Esophagus squamous epithelium (tissue), 5 donors: ENCODE data around the gene PPM1L. TPM values are rescaled to one million over a fixed set of nuclear protein-coding genes. Genes with fewer than 3 reads are reported as not detected.

ENCODE experiments used
- DNase-seq: peaks from one replicate; lab custom pipeline; 2025; lab: John Stamatoyannopoulos, UW
- H3K27ac ChIP-seq, 4 donors: fragments of 200-600 bp; sonication (generic); one replicate each; pipeline ENCODE4 v1.5.1; 2016 to 2019; ENCODE audit warnings: mild to moderate bottlenecking in 1 of 4
- H3K27me3 ChIP-seq, 4 donors: fragments of 200-600 bp; sonication (generic); 1 replicate in 3 of 4; 2 replicates in 1 of 4; pipeline versions ENCODE4 v1.5.1 to v1.6.0; 2017 to 2021; ENCODE audit warnings: antibody characterized with exemption in 1 of 4
- H3K36me3 ChIP-seq, 3 donors: fragments of 200-600 bp; sonication (generic); one replicate each; pipeline ENCODE4 v1.5.1; 2016 to 2019
- H3K4me1 ChIP-seq, 3 donors: fragments of 200-600 bp; sonication (generic); one replicate each; pipeline ENCODE4 v1.5.1; 2017 to 2019
- H3K4me3 ChIP-seq, 4 donors: fragments of 200-600 bp; sonication (generic); 1 replicate in 3 of 4; 2 replicates in 1 of 4; pipeline ENCODE4 v1.5.1; 2016 to 2019; ENCODE audit warnings: mild to moderate bottlenecking in 2 of 4, moderate library complexity in 1 of 4
- H3K9me3 ChIP-seq, 3 donors: fragments of 200-600 bp; sonication (generic); one replicate each; pipeline ENCODE4 v1.5.1; 2016 to 2019
- CTCF ChIP-seq, 6 experiments: fragments of 450-650 bp in 4 of 6; fragments of 200-600 bp in 2 of 6; sonication (generic) in 2 of 6; IDR thresholded peaks; one replicate each; pipeline ENCODE4 v1.5.1; 2016 to 2019; ENCODE audit warnings: antibody characterized with exemption in 6 of 6, mild to moderate bottlenecking in 4 of 6, moderate library complexity in 4 of 6
- POLR2A ChIP-seq, 4 donors: fragments of 450-650 bp; IDR thresholded peaks; one replicate each; pipeline ENCODE4 v1.6.1; 2017; ENCODE audit warnings: antibody characterized with exemption in 4 of 4, mild to moderate bottlenecking in 4 of 4, moderate library complexity in 3 of 4
- WGBS, 2 donors: methylation state at CpG; one replicate each; pipeline ENCODE4 v1.1.5; 2018; 5-methylcytosine and 5-hydroxymethylcytosine counted together
- intact Hi-C: fragments of 100-400 bp; cut with DNase I; formaldehyde crosslinking; loops from one replicate; pipeline ENCODE4 v1.15.0; 2022
- total RNA-seq, 4 donors: library from RNA; depleted of rRNA; stranded (reverse); fragments of >200 nt; gene quantifications; one replicate each; pipeline ENCODE4 v1.1.0, GENCODE V29; 2016
- donor health status: DM: yes; HTN: yes; CAD: no.

PPM1L gene
- total RNA-seq, 4 donors from 2014 or later = 9.1 to 18.1 (median 12.1) TPM

GRCh38 chr3:160771811-160772459, 15.9 kb downstream of the PPM1L start:
- H3K4me1 ChIP-seq = peaks cover 0 to 11% (median 2%) of the 10 kb centered on the region in 3 donors
- H3K27me3 ChIP-seq = no peaks in the 10 kb centered on the region
- 21 to 40% methylated on average over 1 of the region's 1 CpG for WGBS, 2 donors
- H3K27ac ChIP-seq = peak overlapping the region in 2 of 4 donors; percentile 52
- no peak for DNase-seq
- no peak overlapping the region for H3K4me3 ChIP-seq
- no peaks in the 10 kb centered on the region for H3K36me3 ChIP-seq
- intact Hi-C loops = no loop called here
- no peak for TF ChIP-seq POLR2A (IDR thresholded peaks at IDR 0.05)
- TF ChIP-seq CTCF (IDR thresholded peaks at IDR 0.05) = no peak
- H3K9me3 ChIP-seq = no peaks in the 10 kb centered on the region

GRCh38 chr3:160773722-160774121, 17.7 kb downstream of the PPM1L start:
- intact Hi-C loops = no loop called here
- no peaks in the 10 kb centered on the region for H3K27me3 ChIP-seq
- no peaks in the 10 kb centered on the region for H3K9me3 ChIP-seq
- no peak for DNase-seq
- no peak for TF ChIP-seq CTCF (IDR thresholded peaks at IDR 0.05)
- TF ChIP-seq POLR2A (IDR thresholded peaks at IDR 0.05) = no peak
- H3K4me1 ChIP-seq = peaks cover 0 to 15% (median 2%) of the 10 kb centered on the region in 3 donors
- no peaks in the 10 kb centered on the region for H3K36me3 ChIP-seq
- H3K4me3 ChIP-seq = no peak overlapping the region
- no peak overlapping the region for H3K27ac ChIP-seq

GRCh38 chr3:160774172-160774571, 18.1 kb downstream of the PPM1L start:
- intact Hi-C loops = no loop called here
- peaks cover 0 to 15% (median 2%) of the 10 kb centered on the region in 3 donors for H3K4me1 ChIP-seq
- TF ChIP-seq CTCF (IDR thresholded peaks at IDR 0.05) (no peak), POLR2A (IDR thresholded peaks at IDR 0.05) (no peak)
- 86 to 89% methylated on average over 3 of the region's 3 CpGs for WGBS, 2 donors
- H3K9me3 ChIP-seq = no peaks in the 10 kb centered on the region
- no peak overlapping the region for H3K4me3 ChIP-seq
- no peaks in the 10 kb centered on the region for H3K36me3 ChIP-seq
- no peak overlapping the region for H3K27ac ChIP-seq
- DNase-seq = no peak
- no peaks in the 10 kb centered on the region for H3K27me3 ChIP-seq

DNA sequence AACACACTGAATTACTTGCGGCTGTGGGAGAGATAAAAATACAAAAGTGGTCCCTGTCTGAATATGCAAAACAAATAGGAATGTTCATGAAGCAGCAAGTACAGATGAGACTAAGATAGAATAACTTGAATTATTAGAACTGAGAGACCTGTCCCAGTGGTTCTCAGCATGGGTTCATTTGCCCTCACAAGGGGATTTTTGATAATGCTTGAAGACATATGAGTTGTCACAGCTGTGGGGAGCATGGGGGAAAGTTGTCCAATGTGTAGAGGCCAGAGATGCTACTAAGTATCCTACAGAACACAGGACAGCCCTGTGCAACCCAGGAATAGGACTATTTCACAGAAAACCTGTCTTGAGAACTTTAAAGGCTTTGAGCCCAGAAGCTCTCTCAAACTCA, 22.4 kb downstream of the PPM1L start:
- 73 to 77% methylated on average over 1 of the region's 1 CpG for WGBS, 2 donors
- no peak for DNase-seq
- intact Hi-C loops = no loop called here
- no peaks in the 10 kb centered on the region for H3K9me3 ChIP-seq
- no peak overlapping the region for H3K4me3 ChIP-seq
- TF ChIP-seq POLR2A (IDR thresholded peaks at IDR 0.05) = no peak
- no peak for TF ChIP-seq CTCF (IDR thresholded peaks at IDR 0.05)
- no peaks in the 10 kb centered on the region for H3K36me3 ChIP-seq
- H3K4me1 ChIP-seq = peaks cover 0 to 24% (median 0%) of the 10 kb centered on the region in 3 donors
- H3K27ac ChIP-seq = no peak overlapping the region
- no peaks in the 10 kb centered on the region for H3K27me3 ChIP-seq

DNA sequence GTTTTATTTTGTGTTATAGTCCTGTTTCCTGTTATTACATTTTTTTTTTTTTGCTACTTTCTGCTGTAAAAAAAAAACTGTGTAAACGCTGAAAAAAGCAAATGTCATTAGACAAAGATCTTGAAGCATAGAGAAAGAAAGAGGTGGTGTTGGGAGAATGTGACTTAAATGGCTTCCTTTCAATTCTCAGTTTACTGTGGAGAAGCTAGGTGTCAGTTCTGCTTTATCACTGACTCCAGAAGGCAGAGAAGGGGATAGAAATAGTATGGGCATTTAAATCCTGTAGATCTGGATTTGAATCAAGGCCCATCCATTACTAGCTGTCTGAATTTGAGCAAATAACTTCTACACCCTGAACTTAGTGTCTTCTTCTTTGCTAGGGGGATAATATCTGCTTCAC, 23.0 kb downstream of the PPM1L start:
- Histone ChIP-seq H3K4me1 (peaks cover 0 to 29% (median 0%) of the 10 kb centered on the region in 3 donors), H3K27me3 (no peaks in the 10 kb centered on the region), H3K4me3 (no peak overlapping the region), H3K27ac (no peak overlapping the region), H3K36me3 (no peaks in the 10 kb centered on the region), H3K9me3 (no peaks in the 10 kb centered on the region)
- 47 to 53% methylated on average over 1 of the region's 1 CpG for WGBS, 2 donors
- TF ChIP-seq CTCF (IDR thresholded peaks at IDR 0.05) (no peak), POLR2A (IDR thresholded peaks at IDR 0.05) (no peak)
- intact Hi-C loops = no loop called here
- no peak for DNase-seq
